ENCODE data around the gene LOXL4.

DNA sequence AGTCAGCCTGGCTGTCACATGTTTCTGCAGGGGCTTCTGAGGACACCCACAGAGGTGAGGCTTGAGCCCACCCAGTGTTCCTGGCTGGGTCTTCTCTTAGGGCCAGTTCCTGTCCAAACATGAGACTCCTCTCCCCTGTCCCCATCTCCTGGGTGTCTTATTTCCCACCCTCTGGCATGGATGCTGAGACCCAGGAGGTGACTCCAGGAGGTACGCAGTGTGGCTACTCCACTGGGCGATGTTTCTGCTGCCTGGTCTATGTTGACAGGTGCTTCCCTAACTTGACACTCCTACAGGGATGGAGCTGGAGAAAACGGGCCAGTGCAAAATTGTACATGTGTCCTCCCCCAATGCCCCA is 26.3 kb upstream of the LOXL4 start:
- TF ChIP-seq, protein P1, sequence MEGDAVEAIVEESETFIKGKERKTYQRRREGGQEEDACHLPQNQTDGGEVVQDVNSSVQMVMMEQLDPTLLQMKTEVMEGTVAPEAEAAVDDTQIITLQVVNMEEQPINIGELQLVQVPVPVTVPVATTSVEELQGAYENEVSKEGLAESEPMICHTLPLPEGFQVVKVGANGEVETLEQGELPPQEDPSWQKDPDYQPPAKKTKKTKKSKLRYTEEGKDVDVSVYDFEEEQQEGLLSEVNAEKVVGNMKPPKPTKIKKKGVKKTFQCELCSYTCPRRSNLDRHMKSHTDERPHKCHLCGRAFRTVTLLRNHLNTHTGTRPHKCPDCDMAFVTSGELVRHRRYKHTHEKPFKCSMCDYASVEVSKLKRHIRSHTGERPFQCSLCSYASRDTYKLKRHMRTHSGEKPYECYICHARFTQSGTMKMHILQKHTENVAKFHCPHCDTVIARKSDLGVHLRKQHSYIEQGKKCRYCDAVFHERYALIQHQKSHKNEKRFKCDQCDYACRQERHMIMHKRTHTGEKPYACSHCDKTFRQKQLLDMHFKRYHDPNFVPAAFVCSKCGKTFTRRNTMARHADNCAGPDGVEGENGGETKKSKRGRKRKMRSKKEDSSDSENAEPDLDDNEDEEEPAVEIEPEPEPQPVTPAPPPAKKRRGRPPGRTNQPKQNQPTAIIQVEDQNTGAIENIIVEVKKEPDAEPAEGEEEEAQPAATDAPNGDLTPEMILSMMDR (IDR thresholded peaks at IDR 0.05): no peak
- no peak for TF ChIP-seq POLR2AphosphoS5 (IDR thresholded peaks at IDR 0.05)
- no peak for TF ChIP-seq POLR2A (IDR thresholded peaks at IDR 0.05)
- no peak for TF ChIP-seq EP300 (IDR thresholded peaks at IDR 0.05)

Measured in suprapubic skin (tissue), 4 donors.